GM08714 (cell line): ENCODE data around the gene RPRD1B.

Experiments
- H3K4me3 ChIP-seq: fragments of 200-500 bp; sonication (Bioruptor generic); 2 replicates; pipeline ENCODE4 v1.5.1; 2014; ENCODE audit warnings: mild to moderate bottlenecking, low read length, inconsistent platforms
- ZNF274 ChIP-seq: IDR thresholded peaks from 2 replicates; pipeline ENCODE4 v1.6.1; 2012; ENCODE audit warnings: mild to moderate bottlenecking, low read depth, low read length

RPRD1B gene

DNA sequence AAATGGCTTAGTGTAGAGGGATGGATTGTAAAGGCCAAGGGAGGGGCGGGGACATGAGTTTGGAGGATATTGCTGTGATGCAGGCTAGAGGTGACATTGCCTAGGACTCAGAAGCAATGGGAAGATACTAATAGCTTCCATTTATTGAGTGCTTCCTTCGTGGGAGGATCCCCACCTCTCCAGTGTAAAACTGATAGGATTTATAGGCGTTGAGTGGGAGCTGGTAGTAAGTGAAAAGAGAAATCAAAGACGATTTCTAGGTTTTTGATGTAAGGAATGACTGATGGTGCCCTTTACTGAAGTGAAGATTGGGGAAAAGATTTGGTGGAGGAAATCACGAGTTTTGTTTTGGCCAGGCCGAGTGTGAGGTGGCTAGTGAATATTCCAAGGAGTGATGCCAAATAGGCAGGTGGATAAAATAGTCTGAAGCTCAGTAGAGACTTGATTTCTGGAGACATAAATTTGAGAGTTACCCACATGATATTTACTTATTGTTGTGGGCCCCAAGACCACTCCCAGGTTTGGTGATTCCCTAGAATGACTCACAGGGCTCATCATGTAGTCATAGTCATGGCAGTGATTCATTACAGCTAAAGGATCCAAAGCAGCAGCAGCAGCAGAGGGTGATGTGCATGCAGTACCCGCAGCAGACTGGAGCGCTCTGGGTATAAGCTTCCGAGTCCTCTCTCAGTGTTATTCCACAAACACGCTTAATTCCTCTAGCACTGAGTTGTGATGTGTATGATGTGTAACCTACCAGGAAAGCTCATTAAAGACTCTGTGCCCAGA is 10.2 kb downstream of the RPRD1B start:
- TF ChIP-seq ZNF274, result no peak
- no peak overlapping the region for H3K4me3 ChIP-seq

GRCh38 chr20:38044685-38045084 is 11.1 kb downstream of the RPRD1B start:
- H3K4me3 ChIP-seq, result no peak overlapping the region
- TF ChIP-seq ZNF274, result no peak

- no peak overlapping the region for H3K4me3 ChIP-seq
- no peak for TF ChIP-seq ZNF274
Observed at GRCh38 chr20:38046572-38046971, 13.0 kb downstream of the RPRD1B start.

- H3K4me3 ChIP-seq, result no peak overlapping the region
- no peak for TF ChIP-seq ZNF274
Observed at GRCh38 chr20:38049800-38050199, 16.3 kb downstream of the RPRD1B start.

- no peak for TF ChIP-seq ZNF274
- no peak overlapping the region for H3K4me3 ChIP-seq
Observed at GRCh38 chr20:38050686-38051085, 17.1 kb downstream of the RPRD1B start.

DNA sequence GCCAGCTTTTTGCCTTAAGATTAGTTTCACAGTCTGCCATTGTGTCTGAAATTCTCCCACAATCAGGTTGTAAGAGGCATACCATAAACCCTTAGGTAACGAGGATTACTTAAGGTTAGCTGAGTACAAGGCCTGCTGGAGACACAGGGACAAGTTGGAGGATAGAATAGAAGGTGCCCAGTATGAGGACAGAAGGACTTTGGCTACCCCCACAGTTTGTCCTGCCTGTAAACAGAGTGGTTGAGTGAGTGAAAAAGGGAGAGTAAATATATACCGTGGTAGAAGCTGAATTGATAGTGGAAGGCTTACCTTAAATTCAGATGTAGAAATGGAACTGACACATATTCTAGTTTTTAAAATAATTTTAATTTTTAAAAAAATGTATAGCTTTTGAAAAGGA is 19.3 kb downstream of the RPRD1B start:
- no peak overlapping the region for H3K4me3 ChIP-seq
- TF ChIP-seq ZNF274, result no peak

DNA sequence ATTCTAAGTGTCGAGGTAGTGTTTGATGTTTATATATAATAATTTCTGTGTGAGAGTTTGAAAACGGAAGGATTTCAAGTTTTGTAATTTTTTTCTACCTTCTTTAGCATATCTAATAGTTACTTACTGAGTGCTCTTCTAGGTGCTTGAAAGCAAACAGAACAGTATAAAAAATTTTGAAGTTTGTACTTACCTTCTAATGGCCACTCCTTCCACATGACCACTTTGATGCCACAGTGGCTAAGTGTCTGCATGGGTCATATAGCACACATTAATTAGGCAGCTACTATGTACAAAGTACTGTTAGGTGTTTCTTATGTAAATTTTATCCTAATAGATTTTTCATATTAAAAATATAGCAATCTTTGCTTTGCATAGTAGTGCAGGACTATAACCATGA is 21.1 kb downstream of the RPRD1B start:
- no peak overlapping the region for H3K4me3 ChIP-seq
- TF ChIP-seq ZNF274, result no peak

DNA sequence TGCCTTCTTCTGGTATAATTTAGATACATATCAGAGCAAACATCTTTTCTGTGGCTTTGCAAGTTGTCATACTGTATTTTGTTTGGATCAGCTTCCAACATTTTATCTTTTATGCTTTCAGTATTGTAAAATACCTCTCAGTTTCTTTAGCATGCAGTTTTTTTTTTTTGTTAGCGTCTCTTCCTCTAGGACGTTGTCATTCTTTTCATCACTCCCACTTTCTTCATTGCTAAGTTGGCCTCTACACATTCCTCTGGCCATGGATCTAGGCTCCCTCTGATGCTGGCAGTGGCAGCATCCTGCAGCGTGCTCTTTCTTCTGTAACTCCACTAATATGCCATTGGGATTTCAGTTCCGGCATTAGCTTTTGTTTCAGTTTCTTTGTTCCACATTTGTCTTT is 21.7 kb downstream of the RPRD1B start:
- H3K4me3 ChIP-seq, result no peak overlapping the region
- TF ChIP-seq ZNF274, result no peak

DNA sequence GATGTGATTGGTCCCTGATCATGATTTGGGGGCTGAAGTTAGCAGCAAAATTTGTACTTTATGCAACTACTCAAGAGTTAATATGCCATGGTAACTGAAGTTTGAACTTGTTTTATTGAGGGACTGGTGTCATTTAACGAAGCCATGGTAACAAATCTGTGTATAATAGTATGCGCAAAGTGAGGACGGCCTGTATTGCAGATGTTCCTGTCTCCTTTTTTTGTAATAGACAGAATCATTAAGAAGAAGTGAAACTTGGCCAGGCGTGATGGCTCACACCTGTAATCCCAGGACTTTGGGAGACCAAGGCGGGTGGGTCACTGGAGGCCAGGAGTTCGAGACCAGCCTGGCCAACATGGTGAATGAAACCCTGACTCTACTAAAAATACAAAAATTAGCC is 22.3 kb downstream of the RPRD1B start:
- TF ChIP-seq ZNF274, result no peak

GRCh38 chr20:38057351-38057972 is 23.9 kb downstream of the RPRD1B start:
- H3K4me3 ChIP-seq, result no peak overlapping the region
- no peak for TF ChIP-seq ZNF274

More for the DNA sequence above, 22.3 kb downstream of the RPRD1B start:
- no peak overlapping the region for H3K4me3 ChIP-seq

GRCh38 chr20:38059832-38060231 is 26.3 kb downstream of the RPRD1B start:
- no peak for TF ChIP-seq ZNF274
- H3K4me3 ChIP-seq, result no peak overlapping the region

- no peak for TF ChIP-seq ZNF274
- peak overlapping the region; percentile 7; the same call in 1 of the 2 replicates for H3K4me3 ChIP-seq
Observed at GRCh38 chr20:38060536-38060935, 27.0 kb downstream of the RPRD1B start.

GRCh38 chr20:38061109-38061508 is 27.6 kb downstream of the RPRD1B start:
- peak overlapping the region; percentile 15; the same call in 1 of the 2 replicates for H3K4me3 ChIP-seq
- TF ChIP-seq ZNF274, result no peak

DNA sequence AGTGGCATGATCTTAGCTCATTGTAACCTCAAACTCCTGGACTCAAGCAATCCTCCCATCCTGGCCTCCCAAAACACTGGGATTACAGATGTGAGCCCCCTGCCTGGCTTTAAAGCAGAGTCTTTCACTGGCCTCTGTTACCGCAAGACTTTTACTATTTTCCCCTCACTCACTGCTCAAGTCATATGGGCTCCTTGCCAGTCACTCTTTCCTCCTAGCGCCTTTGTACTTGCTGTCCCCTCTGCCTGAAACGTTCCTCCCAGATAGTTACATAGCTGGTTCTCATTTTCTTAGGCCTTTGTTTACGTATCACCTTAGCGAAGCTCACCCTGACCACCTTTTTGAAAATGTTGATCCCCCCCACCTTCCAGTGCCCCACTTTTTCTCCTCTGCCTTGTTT is 29.3 kb downstream of the RPRD1B start:
- no peak for TF ChIP-seq ZNF274
- no peak overlapping the region for H3K4me3 ChIP-seq

- no peak overlapping the region for H3K4me3 ChIP-seq
- TF ChIP-seq ZNF274, result no peak
Observed at GRCh38 chr20:38063911-38064530, 30.5 kb downstream of the RPRD1B start.
